HG03139 (cell line): ENCODE results near the gene CCDC136.

Experiments used
- ATAC-seq: cut with Tn5 transposase; IDR thresholded peaks from one replicate; pipeline ENCODE4 v1.9.1; 2021; ENCODE audit not compliant: unreplicated experiment

Gene CCDC136

DNA sequence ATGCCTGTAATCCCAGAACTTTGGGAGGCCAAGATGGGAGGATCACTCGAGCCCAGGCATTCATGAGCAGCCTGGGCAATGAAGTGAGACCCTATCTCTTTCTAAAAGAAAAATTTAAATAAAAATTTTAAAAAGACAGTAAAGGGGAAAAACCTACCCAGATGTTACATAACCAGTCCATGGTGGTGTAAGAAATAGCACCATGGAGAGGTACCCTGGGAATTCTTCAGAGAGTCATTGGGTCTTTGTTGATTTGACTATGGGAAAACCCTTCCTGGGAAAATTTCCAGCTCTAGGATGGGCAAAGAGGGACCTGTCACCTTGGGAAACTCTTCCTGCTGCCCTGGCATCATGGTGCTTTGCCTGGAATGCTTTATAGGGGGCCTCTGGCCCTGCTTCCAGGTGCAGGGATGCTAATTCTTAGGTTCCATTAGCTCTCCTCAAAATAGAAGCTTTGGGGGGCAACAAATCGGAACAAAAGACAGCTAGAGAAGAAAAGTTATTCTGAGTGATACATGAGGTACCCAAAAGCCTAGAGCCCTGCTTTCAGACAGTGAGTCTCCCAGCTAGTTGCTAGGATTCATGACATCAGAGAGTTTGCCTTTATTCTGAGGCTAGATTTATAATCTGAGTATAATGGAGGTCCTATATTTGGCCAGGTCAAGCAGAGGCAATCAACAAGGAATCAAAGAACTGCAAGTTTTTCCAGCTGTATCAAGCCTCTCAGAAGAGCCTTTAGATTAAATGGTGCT is 10.1 kb downstream of the CCDC136 start:
- ATAC-seq = no peak

DNA sequence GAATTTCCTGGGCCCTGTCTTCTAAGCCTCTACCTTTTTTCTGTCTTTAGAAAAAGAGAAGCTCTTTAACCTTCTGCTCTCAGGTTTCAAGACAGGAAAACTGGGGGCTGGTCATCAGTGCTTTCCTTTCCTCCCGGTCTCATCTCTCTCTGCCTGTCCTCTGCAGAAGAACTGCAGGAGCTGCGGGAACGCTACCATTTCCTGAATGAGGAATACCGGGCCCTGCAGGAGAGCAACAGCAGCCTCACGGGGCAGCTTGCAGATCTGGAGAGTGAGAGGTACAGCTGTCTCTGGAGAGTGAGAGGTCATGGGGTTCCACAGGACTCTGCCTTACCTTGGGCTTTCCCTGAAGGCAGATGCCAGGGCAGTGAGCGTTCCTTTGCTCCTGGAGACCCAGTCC is 12.7 kb downstream of the CCDC136 start:
- ATAC-seq = no peak

DNA sequence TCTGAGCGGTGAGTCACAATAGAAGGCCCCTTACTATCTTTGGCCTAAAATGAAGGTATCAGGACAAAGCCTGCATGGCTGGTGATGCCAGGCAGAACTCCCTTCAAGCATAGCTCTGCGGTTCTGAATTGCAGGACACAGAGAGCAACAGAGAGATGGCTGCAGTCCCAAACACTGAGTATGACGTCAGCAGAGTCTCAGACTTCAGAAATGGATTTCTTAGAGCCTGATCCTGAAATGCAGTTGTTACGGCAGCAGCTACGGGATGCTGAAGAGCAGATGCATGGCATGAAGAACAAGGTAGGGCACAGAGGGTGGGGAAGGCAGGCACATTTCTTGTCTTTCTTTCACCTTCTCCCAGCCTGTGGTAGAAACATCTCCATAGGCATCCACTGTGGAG is 13.5 kb downstream of the CCDC136 start:
- no peak for ATAC-seq

DNA sequence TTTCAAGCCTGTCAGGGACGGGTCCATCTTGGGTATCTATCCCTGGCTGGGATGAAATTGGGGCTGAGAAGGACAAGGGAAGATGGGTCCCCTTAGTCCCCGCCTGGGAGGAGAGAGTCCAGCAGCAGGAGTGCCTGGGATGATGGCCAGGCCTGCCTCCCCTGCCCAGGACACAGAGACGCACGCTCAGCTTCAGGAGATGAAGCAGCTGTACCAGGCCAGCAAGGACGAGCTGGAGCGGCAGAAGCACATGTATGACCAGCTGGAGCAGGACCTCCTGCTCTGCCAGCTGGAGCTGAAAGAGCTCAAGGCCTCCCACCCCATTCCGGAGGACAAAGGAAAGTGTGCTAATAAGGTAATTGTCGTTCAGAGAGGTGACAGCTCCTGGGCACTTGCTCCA is 15.4 kb downstream of the CCDC136 start:
- ATAC-seq = no peak

DNA sequence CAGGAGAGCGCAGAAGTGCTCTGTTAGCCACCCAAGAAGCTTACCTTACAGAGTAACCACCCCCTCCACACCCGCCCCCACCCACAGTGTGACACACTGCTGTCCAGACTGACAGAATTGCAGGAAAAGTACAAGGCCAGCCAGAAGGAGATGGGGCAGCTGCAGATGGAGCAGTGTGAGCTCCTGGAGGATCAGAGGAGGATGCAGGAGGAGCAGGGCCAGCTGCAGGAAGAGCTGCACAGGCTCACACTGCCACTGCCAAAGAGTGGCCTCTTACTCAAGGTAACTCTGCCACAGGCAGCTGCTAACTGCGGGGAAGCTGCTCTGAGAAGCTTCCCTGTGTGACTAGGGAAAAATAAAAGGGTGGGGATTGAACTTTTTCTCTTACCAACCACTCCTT is 17.6 kb downstream of the CCDC136 start:
- no peak for ATAC-seq

DNA sequence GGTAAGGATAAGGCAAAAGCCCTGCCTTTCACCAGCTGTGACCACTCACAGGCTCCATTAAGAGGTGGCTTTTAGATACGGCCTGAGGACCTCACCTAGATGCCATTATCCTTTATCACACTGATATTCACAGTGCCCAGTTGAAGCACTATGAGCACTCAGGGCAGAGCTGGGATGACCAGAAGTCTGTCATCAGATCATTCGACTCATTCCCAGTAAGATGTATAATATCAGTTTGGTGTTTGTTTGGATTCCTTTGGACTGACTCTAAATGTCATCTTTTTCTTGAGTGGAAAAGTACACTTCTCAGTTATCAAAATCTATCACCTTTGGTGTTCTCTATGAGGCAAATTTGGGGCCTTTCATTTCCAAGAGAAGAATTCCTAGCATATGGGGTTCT is 18.7 kb downstream of the CCDC136 start:
- ATAC-seq = no peak

DNA sequence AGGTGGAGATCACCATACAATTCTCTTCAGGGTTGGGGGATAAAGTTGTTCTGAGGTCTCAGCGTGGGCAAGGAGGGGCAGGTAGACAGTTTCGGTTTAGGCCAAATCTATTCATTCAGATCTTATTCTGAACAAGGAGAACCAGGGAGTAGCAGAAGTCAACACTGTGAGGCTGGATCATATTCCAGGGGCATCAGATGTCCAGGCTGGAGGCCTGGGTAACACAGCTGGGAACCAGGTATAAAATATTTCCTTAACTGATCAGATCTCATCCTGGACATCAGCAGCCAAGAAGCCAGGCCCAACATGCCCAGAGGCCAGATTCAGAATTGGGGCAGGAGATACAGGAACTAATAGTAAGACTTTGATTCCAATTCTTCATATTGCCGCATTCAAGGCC is 19.2 kb downstream of the CCDC136 start:
- ATAC-seq = no peak

DNA sequence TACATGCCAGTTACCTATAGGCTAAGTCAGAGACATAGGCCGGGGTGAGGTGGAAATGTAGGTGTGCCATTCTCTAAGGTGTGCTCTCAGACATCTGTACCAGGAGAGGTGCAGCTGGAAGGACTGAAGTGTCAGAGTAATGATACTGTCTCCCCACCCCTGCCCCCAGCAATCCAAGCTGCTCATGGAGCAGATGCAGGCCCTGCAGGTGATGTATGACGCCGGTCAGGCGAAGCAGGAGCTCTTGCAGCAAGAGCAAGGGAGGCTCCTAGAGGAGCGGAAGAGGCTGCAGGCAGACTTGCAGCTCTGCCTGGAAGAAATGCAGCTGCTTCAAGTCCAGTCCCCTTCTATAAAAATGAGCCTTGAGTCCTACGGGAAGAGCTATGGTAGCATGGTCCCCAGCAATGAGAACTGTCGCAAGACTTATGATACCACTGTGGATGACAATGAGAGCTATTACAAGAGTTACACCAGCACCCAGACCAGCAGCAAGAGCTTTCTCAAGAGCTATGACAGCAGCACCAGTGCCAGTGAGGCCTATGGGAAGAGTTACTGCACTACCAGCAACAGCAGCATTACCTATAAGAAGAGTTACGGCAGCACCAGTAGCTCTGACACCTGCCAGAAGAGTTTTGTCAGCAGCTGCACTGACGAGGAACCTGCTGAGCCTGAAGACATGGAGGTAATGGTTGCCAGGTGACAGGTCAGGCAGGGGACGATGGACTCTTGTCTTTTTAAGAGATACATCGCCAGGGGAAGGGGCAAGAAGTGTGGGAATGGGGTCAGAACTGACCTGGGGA is 20.1 kb downstream of the CCDC136 start:
- ATAC-seq = no peak

DNA sequence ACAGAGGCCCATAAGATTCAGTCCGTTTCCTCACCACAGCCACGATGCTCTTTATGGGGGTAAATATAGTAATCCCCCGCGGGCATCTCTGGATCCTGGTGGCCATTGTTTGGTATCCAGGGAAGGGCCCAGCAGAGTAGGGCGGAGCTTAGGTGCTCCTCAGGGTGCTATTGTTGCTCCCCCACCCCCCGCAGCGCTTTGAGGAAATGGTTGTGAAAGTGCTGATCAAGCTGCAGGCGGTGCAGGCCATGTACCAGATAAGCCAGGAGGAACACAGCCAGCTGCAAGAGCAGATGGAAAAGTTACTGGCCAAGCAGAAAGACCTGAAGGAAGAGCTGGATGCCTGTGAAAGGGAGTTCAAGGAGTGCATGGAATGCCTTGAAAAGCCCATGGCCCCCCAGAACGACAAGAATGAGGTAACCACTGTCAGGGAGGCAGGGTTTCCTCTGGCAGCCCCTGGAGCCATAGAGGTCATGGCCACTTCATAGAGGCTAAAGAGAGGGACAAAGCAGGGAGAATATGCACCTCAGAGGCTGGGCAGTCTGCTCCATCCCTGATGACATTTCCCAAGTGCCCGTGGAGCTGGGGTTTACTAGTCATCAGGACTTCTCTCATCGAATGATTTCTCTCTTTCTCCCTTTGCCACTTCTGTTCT is 20.9 kb downstream of the CCDC136 start:
- ATAC-seq = no peak

DNA sequence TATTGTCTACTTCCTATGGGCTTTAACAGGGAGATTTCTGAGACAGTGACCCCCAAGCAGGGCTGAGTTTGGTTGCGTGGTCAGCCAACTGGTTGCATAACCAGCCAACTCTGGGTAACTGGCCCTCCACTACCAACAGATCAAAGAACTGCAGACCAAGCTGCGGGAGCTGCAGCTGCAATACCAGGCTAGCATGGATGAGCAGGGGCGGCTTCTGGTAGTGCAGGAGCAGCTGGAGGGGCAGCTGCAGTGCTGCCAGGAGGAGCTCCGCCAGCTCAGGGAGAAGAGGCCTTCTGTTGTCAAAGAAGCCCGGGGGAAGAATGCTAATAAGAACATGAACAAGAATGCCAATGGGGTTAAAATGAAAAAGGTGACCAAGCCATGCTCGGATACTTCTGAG is 22.7 kb downstream of the CCDC136 start:
- no peak for ATAC-seq

DNA sequence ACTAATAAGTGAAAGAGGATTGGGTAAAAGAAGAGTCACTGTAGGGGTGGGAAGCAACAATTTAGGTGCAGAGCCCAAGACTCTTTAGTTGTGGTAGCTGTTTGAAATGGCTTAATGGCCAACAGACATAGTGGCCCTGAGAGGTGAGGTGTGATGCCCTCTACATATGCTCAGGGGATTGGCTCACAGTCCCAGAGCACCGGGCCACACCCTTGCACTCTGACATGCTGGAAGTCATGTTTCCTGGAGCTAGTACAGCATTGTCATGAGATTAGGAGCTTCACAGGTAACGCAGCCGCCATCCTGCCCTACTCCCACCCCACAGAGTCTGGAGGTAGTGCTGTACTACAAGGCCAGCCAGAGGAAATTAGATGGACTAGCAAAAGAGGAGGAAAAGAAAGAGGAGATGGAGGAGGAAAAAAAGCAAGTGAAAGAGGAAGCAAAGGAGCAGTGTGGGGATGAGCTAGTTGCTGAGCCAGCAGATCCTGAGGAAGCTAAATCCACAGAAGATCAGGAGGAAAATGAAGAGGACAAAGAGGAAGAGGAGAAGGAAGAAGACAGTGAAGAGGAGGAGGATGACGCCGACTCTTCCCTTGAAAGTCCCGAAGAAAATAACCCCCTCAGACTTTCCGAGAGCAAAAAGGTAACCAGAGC is 23.6 kb downstream of the CCDC136 start:
- no peak for ATAC-seq

DNA sequence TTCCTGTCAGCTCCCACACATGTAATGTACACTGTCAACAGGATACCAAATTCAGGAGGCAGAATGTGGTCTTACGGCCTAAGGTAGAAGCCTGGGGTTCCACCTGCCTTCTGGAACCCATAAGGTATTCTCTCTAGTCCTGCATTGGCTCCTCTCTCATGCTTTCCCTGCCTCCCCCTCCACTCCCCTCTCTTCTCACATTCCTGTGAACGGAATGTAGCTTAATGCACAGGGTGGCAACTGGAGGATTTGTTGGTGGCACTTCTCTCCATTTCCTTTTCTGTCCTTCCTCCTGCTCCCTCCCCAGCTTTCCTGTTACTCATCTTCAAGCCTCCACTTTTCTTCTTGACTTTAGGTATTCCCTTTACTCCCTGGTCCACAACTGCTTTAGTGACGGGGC is 26.9 kb downstream of the CCDC136 start:
- ATAC-seq = no peak

DNA sequence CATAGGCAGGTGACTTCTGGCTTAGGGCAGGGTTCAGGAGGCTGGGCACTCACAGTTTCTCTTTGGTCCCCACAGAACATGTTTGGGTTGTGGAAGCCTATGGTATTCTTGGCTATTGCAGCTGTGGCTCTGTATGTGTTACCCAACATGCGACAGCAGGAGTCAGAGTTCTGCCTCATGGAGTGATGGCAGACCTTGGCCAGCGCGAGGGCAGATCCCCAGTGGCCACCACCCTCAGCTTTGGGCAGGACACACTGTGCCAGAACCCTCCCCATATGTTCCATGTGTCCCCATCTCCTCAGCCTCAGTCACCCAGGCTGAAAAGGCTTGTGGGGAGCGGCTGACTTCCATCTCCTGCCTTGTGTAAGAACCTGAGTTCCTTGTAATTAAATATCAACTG is 30.0 kb downstream of the CCDC136 start:
- ATAC-seq = no peak

DNA sequence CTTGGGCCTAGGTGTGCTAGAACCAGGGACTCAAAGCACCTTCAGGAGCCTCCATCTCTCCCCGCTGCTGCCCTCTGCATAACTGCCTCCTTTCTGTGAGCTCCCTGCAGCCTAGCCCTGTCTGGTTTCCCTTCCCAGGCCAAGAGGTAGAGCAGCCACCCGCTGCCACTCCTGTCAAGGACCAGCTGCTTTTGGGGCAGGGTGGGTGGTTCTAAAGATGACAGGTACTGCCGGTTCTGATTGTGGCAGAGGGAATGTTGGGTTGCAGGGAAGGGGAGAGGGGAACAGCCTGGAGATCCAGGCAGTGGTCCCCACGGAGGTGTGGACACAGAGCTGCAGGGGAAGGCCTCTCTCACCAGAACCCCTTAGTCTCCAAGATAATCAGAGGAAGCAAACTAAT is 34.7 kb downstream of the CCDC136 start:
- ATAC-seq = no peak

DNA sequence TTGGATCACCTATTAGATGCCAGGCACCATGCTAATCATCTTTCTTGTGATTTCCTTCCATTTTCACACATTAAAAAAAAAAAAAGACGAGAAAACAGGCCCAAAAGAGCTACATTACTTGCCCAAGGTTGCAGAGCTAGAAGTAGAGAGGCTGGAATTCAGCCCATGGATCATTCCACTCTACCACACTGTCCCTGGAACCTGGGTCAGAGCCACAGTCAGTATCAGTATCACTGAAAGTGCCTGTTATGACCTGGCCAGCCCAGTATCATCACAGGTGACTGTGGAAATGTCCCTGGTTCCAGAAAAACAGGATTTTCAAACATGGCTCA is 35.1 kb downstream of the CCDC136 start:
- no peak for ATAC-seq

DNA sequence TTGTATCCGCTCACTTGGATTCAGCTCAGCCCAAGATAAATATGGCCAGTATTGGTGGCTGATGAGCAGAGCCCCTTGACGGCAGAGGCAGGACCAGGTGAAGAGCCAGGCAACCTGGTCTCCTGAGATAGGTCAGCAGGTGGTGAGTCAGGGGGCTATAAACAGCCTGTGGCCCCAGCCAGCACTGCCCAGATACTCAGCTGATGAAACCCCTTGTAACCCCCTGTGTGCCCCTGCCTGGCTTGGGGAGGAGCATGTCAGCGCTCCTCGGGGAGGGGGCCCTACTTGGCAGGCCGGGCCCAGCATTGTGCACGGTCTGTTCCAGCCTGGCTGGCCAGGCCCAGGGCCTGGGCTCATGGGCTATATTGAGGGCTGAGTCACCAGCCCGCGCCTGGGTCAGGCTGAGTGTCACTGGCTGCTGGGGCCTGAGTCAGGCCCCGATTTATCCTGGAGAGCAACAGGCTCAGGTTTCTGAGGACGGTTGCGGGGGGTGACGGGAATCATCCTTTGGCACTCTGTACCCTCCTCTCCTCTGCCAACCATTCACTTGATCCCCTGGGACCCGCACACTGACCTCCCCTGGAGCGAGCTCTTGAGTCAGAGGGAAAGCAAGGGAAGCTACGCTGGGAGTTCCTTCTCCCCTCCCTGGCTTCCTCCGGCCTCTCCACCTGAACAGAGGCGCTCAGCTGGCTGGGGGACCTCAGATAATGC is 35.6 kb downstream of the CCDC136 start:
- no peak for ATAC-seq

DNA sequence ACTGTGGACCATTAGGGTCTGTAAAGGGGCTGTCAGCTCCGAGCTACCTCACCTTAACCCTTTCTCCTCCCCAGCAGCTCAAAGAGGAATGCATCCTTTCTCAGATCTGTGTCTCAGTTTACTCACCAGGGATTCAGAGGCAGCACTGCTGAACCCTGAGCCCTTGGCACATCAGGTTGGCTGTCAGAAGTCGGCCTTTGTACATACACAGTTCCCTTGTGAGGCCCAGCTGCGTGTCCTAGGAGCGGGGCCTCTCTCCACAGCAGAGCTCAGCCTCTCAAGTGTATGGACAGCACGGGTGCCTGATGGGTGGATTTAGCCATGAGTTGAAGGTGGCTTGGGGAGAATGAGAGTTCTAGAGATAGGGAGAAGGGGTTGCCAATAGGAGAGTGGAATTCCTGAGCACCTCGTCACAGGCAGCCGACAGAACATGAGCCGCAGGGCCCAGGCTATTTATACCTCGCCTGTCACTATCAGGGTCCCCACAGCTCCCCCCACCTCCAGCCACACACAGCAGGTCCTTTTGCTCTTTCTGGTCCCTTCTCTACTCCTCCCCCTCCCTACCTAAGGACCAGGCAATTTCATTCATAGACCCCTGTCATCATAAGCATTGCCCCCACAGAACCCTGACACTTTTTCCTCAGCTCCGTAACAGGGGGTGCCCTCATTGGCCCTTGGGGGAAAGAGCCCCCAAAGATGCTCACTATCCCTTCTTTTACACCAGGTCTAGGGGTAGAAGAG is 36.4 kb downstream of the CCDC136 start:
- ATAC-seq = no peak

DNA sequence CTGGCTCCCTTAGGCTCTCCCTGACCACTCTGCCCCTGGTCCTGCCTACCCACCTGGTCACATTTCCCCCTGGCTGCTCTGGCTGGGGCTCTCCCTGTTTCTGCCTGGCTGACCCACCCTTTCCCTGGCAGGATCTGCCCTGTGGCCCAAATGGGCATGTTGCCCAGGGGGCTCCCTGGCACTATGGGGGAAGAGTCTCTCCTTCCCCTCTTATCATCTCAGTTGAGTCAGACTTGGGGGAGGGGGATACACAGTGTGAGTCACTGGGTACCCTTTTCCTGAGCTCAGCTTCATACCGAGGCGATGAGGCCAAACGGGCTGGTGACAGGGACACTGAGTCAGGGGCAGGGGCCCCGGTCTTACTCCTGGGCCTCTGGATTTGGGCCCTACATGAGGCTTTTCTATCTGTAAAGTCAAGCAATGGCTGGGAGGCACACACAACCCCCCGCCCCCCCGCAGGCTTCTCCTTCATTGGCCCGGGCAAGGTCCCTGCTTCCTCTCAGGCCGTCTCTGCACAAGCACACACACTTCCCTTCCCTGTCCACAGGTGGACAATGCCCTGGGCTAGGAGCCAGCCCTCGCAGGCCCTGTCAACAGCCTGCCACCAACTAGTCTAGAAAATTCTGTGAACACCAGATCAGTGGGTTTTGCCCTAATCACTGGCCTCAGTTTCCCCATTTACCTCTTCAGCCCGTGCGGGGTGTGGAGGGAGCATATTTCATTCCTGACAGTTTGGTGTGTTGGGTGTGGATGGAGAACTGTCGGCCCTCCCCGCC is 37.8 kb downstream of the CCDC136 start:
- ATAC-seq = no peak
